Measurements from ENCODE around the gene UBE3D. TPM values are rescaled to one million over a fixed set of nuclear protein-coding genes. Genes with fewer than 3 reads are reported as not detected.

The UBE3D gene
- total RNA-seq, 1 donor, result 7.0 TPM

DNA sequence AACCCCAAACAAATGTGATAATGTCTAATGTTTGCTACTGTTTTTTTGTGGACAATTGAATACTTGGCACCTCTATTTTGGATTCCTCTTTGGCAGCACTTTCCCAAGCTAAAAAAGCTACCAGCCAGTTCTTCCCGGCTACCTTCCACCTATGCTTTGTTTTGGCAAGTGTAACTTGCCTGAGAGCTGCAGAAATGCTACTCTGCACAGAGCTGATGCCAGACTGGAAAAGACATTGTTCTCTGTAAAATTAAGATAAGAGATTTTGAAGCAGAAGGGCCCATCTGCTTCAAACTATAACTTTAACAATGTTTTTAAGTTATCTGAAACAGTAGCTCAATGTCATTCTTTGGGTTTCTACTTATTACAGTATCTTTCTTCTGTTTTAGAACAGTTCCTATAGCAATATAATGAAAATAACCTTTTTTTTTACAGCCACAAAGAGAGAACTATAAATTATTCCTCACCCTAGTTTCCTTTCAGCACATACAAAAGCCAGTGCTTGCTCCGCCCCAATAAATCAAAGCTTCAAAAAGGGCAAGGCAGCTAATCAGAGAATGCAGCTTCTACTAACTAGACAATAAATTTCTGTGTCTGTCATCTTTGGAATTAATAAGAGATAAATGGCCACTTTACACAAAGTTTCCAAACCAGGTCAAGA, 183.1 kb downstream of the UBE3D start:
- TF ChIP-seq, protein P1, sequence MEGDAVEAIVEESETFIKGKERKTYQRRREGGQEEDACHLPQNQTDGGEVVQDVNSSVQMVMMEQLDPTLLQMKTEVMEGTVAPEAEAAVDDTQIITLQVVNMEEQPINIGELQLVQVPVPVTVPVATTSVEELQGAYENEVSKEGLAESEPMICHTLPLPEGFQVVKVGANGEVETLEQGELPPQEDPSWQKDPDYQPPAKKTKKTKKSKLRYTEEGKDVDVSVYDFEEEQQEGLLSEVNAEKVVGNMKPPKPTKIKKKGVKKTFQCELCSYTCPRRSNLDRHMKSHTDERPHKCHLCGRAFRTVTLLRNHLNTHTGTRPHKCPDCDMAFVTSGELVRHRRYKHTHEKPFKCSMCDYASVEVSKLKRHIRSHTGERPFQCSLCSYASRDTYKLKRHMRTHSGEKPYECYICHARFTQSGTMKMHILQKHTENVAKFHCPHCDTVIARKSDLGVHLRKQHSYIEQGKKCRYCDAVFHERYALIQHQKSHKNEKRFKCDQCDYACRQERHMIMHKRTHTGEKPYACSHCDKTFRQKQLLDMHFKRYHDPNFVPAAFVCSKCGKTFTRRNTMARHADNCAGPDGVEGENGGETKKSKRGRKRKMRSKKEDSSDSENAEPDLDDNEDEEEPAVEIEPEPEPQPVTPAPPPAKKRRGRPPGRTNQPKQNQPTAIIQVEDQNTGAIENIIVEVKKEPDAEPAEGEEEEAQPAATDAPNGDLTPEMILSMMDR (IDR thresholded peaks at IDR 0.05; ENCODE audit: insufficient read depth, low read length), result no peak
- no peak overlapping the region for H3K4me3 ChIP-seq (ENCODE audit: low read depth, low read length)
- DNase-seq (ENCODE audit: low read depth), result peak; percentile 19

DNA sequence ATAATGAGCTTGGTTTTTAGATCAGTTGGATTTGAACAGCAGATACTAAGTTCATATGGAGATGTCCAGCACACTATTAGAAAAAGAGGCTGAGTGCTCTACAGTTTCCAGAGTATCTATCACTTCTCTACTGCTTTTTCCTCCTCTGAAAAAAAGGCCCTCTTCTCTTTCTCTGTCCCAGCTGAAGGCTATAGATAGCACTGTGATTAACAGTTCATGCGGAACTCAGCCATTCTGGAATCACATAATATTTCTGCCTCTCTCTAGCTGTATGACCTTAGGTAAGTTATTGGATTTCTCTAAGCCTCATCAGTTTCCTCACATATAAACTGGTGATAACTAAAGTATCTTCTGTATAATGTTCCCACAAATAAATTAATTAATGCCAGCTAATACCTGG, 184.1 kb downstream of the UBE3D start:
- DNase-seq (ENCODE audit: low read depth), result no peak

DNA sequence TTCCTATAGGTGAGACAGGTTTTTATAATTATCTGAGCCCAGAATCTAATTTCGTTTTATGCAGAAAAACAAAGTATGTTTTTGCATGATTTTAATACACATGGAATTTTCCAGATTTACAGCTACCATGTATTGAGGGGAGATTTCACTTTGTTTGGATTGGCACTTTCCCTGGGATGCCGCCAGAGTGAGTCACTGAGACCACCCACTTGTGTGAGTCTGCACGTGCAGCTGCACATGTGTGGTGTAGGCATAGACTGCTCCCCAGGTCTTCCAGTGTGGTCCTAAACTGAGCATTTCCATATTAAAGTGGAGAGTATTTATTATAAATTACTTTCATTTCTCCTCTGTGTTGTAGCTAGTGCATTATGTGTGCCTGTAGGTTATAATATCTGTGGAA, 186.8 kb downstream of the UBE3D start:
- H3K4me3 ChIP-seq (ENCODE audit: low read depth, low read length), result no peak overlapping the region
- TF ChIP-seq, protein P1 (IDR thresholded peaks at IDR 0.05; ENCODE audit: insufficient read depth, low read length), result no peak
- peak; percentile 27 for DNase-seq (ENCODE audit: low read depth)

More for the DNA sequence above, 184.1 kb downstream of the UBE3D start:
- no peak overlapping the region for H3K4me3 ChIP-seq (ENCODE audit: low read depth, low read length)
- TF ChIP-seq, protein P1 (IDR thresholded peaks at IDR 0.05; ENCODE audit: insufficient read depth, low read length), result no peak

DNA sequence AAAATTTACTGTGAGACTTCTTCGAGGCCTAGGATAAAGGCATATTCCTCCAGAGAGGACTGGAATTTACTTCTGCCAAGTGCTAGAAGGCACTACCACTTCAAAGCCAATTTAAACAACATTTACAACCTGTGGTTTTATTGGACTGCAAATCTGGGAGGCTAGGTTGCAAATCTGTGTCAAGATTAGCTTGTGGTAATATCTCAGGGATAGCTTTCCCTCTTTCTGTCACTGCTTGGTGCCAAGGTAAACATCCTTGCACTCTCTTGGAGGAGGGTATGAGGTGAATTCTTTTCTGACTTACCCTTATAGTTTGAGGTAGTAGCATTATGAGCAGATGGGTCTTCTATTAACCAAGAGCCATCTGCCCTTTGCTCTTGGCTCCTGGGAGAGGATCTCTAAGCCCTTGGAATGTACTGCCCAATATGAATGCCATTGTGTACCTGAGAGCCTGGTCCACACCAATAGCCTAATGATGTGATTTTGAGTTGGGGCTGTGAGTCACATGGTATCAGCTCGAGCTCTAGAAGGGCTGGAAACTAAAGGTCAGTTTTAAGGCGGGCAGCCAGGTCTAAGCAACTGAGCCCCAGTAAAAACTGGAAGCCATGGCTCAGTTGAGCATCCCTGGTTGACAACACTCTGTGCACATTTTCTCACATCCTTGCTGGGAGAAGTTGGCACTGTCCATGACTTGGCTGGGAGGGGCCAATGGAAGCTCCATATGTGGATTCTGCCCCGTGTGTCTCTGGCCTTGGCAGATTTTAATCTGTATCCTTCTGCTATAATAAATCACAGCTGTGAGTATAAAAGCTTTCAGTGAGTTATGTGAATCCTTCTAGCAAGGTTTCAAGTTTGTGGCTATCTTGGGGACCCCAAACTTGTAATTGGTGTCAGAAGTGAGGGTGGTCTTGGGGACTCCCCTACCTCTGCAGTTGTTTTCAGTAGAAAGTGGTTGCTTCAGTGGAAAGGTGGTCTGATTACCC, 188.1 kb downstream of the UBE3D start:
- DNase-seq (ENCODE audit: low read depth), result peak; percentile 62
- H3K4me3 ChIP-seq (ENCODE audit: low read depth, low read length), result no peak overlapping the region
- TF ChIP-seq, protein P1 (IDR thresholded peaks at IDR 0.05; ENCODE audit: insufficient read depth, low read length), result no peak

DNA sequence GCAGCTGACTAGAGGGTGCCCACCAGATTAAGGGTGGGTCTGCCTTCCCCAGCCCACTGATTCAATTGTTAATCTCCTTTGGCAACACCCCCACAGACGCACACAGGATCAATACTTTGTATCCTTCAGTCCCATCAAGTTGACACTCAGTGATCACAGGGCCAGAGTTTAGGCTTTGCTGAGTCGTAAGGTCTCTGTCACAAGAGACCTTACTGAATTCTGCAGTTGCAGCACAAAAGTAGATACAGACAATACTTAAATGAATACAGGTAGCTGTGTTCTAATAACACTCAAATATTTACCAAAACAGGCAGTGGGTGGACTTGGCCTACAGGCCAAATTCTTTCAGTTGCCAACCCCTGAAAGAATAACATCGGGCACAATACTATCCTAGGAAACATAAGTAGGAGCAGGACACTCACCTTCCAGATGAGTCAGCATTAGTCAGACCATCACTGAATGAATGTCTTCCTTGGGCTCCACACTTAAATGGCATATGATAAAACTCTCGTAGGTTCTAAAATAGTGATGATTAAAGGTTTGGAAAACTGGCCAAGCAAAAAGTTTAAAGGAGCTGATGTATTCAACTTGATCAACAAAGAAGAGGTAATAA, 190.0 kb downstream of the UBE3D start:
- DNase-seq (ENCODE audit: low read depth), result peak; percentile 73
- TF ChIP-seq, protein P1 (IDR thresholded peaks at IDR 0.05; ENCODE audit: insufficient read depth, low read length), result no peak
- no peak overlapping the region for H3K4me3 ChIP-seq (ENCODE audit: low read depth, low read length)

DNA sequence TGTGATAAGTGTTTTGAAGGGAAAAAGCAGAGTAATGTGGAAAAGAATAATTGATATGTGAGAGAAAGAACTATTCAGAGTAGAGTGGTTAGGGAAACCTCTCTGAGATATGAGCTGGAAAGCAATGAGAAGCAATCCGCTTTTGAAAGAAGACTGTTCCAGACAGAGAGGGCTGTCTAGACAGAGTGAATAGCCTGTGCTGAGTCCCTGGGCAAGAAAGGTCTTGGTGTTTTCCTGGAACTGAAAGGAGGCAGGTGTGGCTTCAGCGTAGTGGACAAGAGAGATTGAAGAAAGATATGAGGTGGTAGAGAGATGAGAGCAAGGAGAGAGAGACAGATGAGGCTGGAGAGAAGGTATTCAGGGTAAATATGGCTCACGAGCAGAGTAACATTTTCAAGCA, 190.8 kb downstream of the UBE3D start:
- H3K4me3 ChIP-seq (ENCODE audit: low read depth, low read length), result no peak overlapping the region
- TF ChIP-seq, protein P1 (IDR thresholded peaks at IDR 0.05; ENCODE audit: insufficient read depth, low read length), result no peak
- DNase-seq (ENCODE audit: low read depth), result no peak
